IMR-90 (cell line): ENCODE results near the gene ANO2. TPM values are rescaled to one million over a fixed set of nuclear protein-coding genes. Genes with fewer than 3 reads are reported as not detected.

ENCODE experiments used
- ATAC-seq: fragments of 200-7000 bp; cut with Tn5 transposase; 2 replicates; pipeline ENCODE4 v1.9.1; 2020; ENCODE audit warnings: low read depth, mild to moderate bottlenecking, moderate library complexity
- BruUV-seq: library from RNA; stranded (reverse); fragments of 400-500 nt; replicated peaks from 2 replicates; lab custom pipeline; 2021; lab: Mats Ljungman, UMichigan
- CTCF ChIA-PET: fragments of 300-600 bp; formaldehyde crosslinking; extraction: SDS; loops from one replicate; lab custom pipeline; 2021; ENCODE audit warnings: antibody characterized with exemption; lab: Yijun Ruan, JAX
- POLR2A ChIA-PET: fragments of 300-600 bp; sonication (Branson Sonifier 250); formaldehyde crosslinking; loops from one replicate; lab custom pipeline; 2022; ENCODE audit warnings: antibody characterized with exemption; ENCODE audit not compliant: unreplicated experiment; lab: Charles Lee
- DNase-seq: peaks from one replicate; pipeline ENCODE4 v3.0.0; 2013
- H2AFZ ChIP-seq: replicated peaks from 2 replicates; pipeline ENCODE3; 2013; ENCODE audit warnings: low read length, mild to moderate bottlenecking; ENCODE audit not compliant: poor library complexity
- H2AK5ac ChIP-seq: 2 replicates; pipeline ENCODE4 v1.6.1; 2013; ENCODE audit warnings: low read depth, low read length, inconsistent platforms
- H2AK9ac ChIP-seq: replicated peaks from 2 replicates; pipeline ENCODE3; 2013; ENCODE audit warnings: mild to moderate bottlenecking, low read depth, low read length, moderate library complexity; ENCODE audit not compliant: poor library complexity
- H2BK120ac ChIP-seq: 2 replicates; pipeline ENCODE4 v1.6.1; 2013; ENCODE audit warnings: low read depth, low read length, inconsistent platforms
- H2BK15ac ChIP-seq: 3 replicates; pipeline ENCODE4 v1.6.1; 2013; ENCODE audit warnings: low read depth, low read length, inconsistent platforms
- H2BK20ac ChIP-seq: 2 replicates; pipeline ENCODE4 v1.6.1; 2013; ENCODE audit warnings: low read depth, mild to moderate bottlenecking, inconsistent platforms, low read length, moderate library complexity
- H2BK5ac ChIP-seq: 2 replicates; pipeline ENCODE4 v1.6.1; 2013; ENCODE audit warnings: mild to moderate bottlenecking, low read depth, low read length, inconsistent platforms; ENCODE audit not compliant: poor library complexity, severe bottlenecking
- H3K14ac ChIP-seq: replicated peaks from 2 replicates; pipeline ENCODE4 v1.6.1; 2013; ENCODE audit warnings: low read depth, low read length, inconsistent platforms
- H3K18ac ChIP-seq: 2 replicates; pipeline ENCODE4 v1.6.1; 2013; ENCODE audit warnings: low read depth, low read length, control low read depth
- H3K23ac ChIP-seq: 2 replicates; pipeline ENCODE4 v1.6.1; 2013; ENCODE audit warnings: low read depth, low read length, inconsistent platforms
- H3K27ac ChIP-seq: 2 replicates; pipeline ENCODE4 v1.5.1; 2013; ENCODE audit warnings: mild to moderate bottlenecking, control low read depth, low read length; ENCODE audit not compliant: insufficient read depth
- H3K27me3 ChIP-seq: 2 replicates; pipeline ENCODE4 v1.6.1; 2013; ENCODE audit warnings: low read length; ENCODE audit not compliant: control insufficient read depth, insufficient read depth
- H3K36me3 ChIP-seq: 2 replicates; pipeline ENCODE4 v1.6.1; 2013; ENCODE audit warnings: low read length, mixed read lengths; ENCODE audit not compliant: control insufficient read depth, insufficient read depth
- H3K4ac ChIP-seq: 2 replicates; pipeline ENCODE4 v1.6.1; 2013; ENCODE audit warnings: low read depth, low read length, inconsistent platforms
- H3K4me1 ChIP-seq: 2 replicates; pipeline ENCODE4 v1.6.1; 2013; ENCODE audit warnings: low read length, mixed read lengths; ENCODE audit not compliant: control insufficient read depth, insufficient read depth
- H3K4me2 ChIP-seq: 2 replicates; pipeline ENCODE4 v1.6.1; 2013; ENCODE audit warnings: low read depth, mild to moderate bottlenecking, control low read depth, low read length, moderate library complexity
- H3K4me3 ChIP-seq: 2 replicates; pipeline ENCODE4 v1.5.1; 2013; ENCODE audit warnings: low read depth, mild to moderate bottlenecking, control low read depth, low read length, moderate library complexity; ENCODE audit not compliant: insufficient read depth
- H3K56ac ChIP-seq: 2 replicates; pipeline ENCODE4 v1.6.1; 2013; ENCODE audit warnings: low read length, inconsistent platforms; ENCODE audit not compliant: insufficient read depth; ENCODE audit errors: extremely low read depth
- H3K79me1 ChIP-seq, 2 experiments: 2 replicates each; pipeline ENCODE4 v1.6.1; 2013; ENCODE audit warnings: low read length in 2 of 2, inconsistent platforms in 1 of 2, low read depth in 1 of 2
- H3K9ac ChIP-seq: 2 replicates; pipeline ENCODE4 v1.6.1; 2013; ENCODE audit warnings: low read depth, low read length, control low read depth
- H3K9me1 ChIP-seq: 2 replicates; pipeline ENCODE4 v1.6.1; 2013; ENCODE audit warnings: low read length, inconsistent platforms; ENCODE audit not compliant: insufficient read depth
- H3K9me3 ChIP-seq: 2 replicates; pipeline ENCODE4 v1.6.1; 2013; ENCODE audit warnings: low read length; ENCODE audit not compliant: control insufficient read depth, insufficient read depth
- H4K20me1 ChIP-seq: 2 replicates; pipeline ENCODE4 v1.6.1; 2013; ENCODE audit warnings: low read length, inconsistent platforms; ENCODE audit not compliant: insufficient read depth
- H4K5ac ChIP-seq: 2 replicates; pipeline ENCODE4 v1.6.1; 2013; ENCODE audit warnings: mild to moderate bottlenecking, low read depth, low read length, control low read depth
- H4K8ac ChIP-seq, 2 experiments: 2 replicates each; pipeline ENCODE4 v1.6.1; 2013; ENCODE audit warnings: low read depth in 2 of 2, low read length in 2 of 2, control low read depth in 1 of 2, inconsistent platforms in 1 of 2
- H4K91ac ChIP-seq: 2 replicates; pipeline ENCODE4 v1.6.1; 2013; ENCODE audit warnings: low read depth, low read length, inconsistent platforms; ENCODE audit not compliant: insufficient read depth
- MAFK ChIP-seq: IDR thresholded peaks from 2 replicates; pipeline ENCODE4 v1.6.1; 2012; ENCODE audit warnings: low read depth, low read length, improper control_type of control experiment
- MAZ ChIP-seq: IDR thresholded peaks from 2 replicates; pipeline ENCODE4 v1.6.1; 2012; ENCODE audit warnings: low read depth, mild to moderate bottlenecking, low read length, improper control_type of control experiment, moderate library complexity, borderline replicate concordance
- MXI1 ChIP-seq: IDR thresholded peaks from 2 replicates; pipeline ENCODE4 v1.6.1; 2012; ENCODE audit warnings: low read depth, mild to moderate bottlenecking, low read length, moderate library complexity, borderline replicate concordance
- NFE2L2 ChIP-seq: fragments of 150-350 bp; IDR thresholded peaks from 2 replicates; pipeline ENCODE4 v1.6.1; 2016; ENCODE audit warnings: low read depth, mild to moderate bottlenecking, low read length
- RCOR1 ChIP-seq: IDR thresholded peaks from 2 replicates; pipeline ENCODE4 v1.6.1; 2012; ENCODE audit warnings: mild to moderate bottlenecking, low read length, improper control_type of control experiment; ENCODE audit not compliant: insufficient replicate concordance
- RFX5 ChIP-seq: IDR thresholded peaks from 2 replicates; pipeline ENCODE4 v1.8.0; 2012; ENCODE audit warnings: low read depth, mild to moderate bottlenecking, low read length, moderate library complexity
- USF2 ChIP-seq: fragments of 150-350 bp; IDR thresholded peaks from 2 replicates; pipeline ENCODE4 v1.6.1; 2017; ENCODE audit warnings: mild to moderate bottlenecking, antibody characterized with exemption, low read length, low read depth
- WGBS, 2 experiments: methylation state at CpG; one replicate each; pipeline versions ENCODE4 v1.1.5 to v1.1.7; 2013; ENCODE audit warnings: missing lambda C conversion rate in 2 of 2; ENCODE audit not compliant: insufficient read length in 1 of 2; ENCODE audit errors: extremely low coverage in 2 of 2; 5-methylcytosine and 5-hydroxymethylcytosine counted together
- dilution Hi-C: fragments of 300-500 bp; cut with HindIII; formaldehyde crosslinking; loops from one replicate; pipeline ENCODE4 v1.14.3; 2018; ENCODE audit warnings: low sequenced_read_pairs; ENCODE audit not compliant: unreplicated experiment
- in situ Hi-C: fragments of 300-500 bp; cut with MboI; formaldehyde crosslinking; loops from 3 replicates; pipeline ENCODE4 v1.14.3; 2019; ENCODE audit warnings: low sequenced_read_pairs, inconsistent platforms, mixed read lengths
- intact Hi-C: fragments of 100-400 bp; cut with micrococcal nuclease; formaldehyde crosslinking; loops from 2 replicates; pipeline ENCODE4 v1.10.0; 2022
- polyA plus RNA-seq, 3 experiments: library from polyadenylated mRNA; depleted of rRNA; stranded (reverse); fragments of >200 nt; gene quantifications; 2 replicates each; pipeline ENCODE4 v1.2.3, GENCODE V29; 2012; ENCODE audit warnings: low replicate concordance in 1 of 3
- total RNA-seq: library from RNA; depleted of rRNA; stranded (reverse); fragments of >200 nt; gene quantifications from 2 replicates; pipeline ENCODE4 v1.2.3, GENCODE V29; 2012

Gene ANO2
- total and polyA plus RNA-seq, 2 of the 4 experiments (the other 2 are of a cell fraction), result 0.22 TPM; not detected in 1

- POLR2A ChIA-PET, result no interaction called here
- H3K4me1 ChIP-seq, result no peaks in the 10 kb centered on the region
- intact Hi-C loops, result no loop called here
- in situ Hi-C loops, result no loop called here
- dilution Hi-C loops, result no loop called here
- H3K4me2 ChIP-seq, result no peak overlapping the region
- no peak overlapping the region for H2BK120ac ChIP-seq
- no peaks in the 10 kb centered on the region for H4K20me1 ChIP-seq
- H3K14ac ChIP-seq, result no peak overlapping the region
- no peak overlapping the region for H3K56ac ChIP-seq
- CTCF ChIA-PET, result no interaction called here
- no peaks in the 10 kb centered on the region for H3K79me1 ChIP-seq
- no peak overlapping the region for H3K18ac ChIP-seq
- no peak overlapping the region for H3K27ac ChIP-seq
- H3K9me1 ChIP-seq, result no peaks in the 10 kb centered on the region; the same call in 1 of the 2 replicates
- H3K4me3 ChIP-seq, result no peak overlapping the region
- H3K23ac ChIP-seq, result no peak overlapping the region
- H3K9ac ChIP-seq, result no peak overlapping the region
- H4K5ac ChIP-seq, result no peak overlapping the region
- H2BK20ac ChIP-seq, result no peak overlapping the region
- H3K27me3 ChIP-seq, result peaks cover 16% of the 10 kb centered on the region
- no peak overlapping the region for H3K4ac ChIP-seq
- H2AK9ac ChIP-seq, result no peak overlapping the region
- H2BK5ac ChIP-seq, result no peak overlapping the region
- H3K36me3 ChIP-seq, result no peaks in the 10 kb centered on the region
- H4K8ac ChIP-seq, result no peak overlapping the region
- no peak overlapping the region for H2BK15ac ChIP-seq
- BruUV-seq, result no TSS peak
- no peak for ATAC-seq
- WGBS, 2 experiments, result no CpG with 5 or more reads among the region's 3 CpGs
- H2AK5ac ChIP-seq, result no peak overlapping the region
- H2AFZ ChIP-seq, result no peak overlapping the region
- no peak for DNase-seq
- TF ChIP-seq MAZ (no peak), NFE2L2 (no peak), USF2 (no peak), MAFK (no peak), RFX5 (no peak), MXI1 (no peak), RCOR1 (no peak)
- no peaks in the 10 kb centered on the region for H3K9me3 ChIP-seq
- no peak overlapping the region for H4K91ac ChIP-seq
Observed at GRCh38 chr12:5784462-5785130, 160.5 kb downstream of the ANO2 start.
